EH (cell line): ENCODE results near the gene CILP.
"Not testable (repeated sequence)": the region's sequence is repeated elsewhere in the genome, so short reads cannot be mapped to it uniquely, and the experiment has no call there.

ENCODE experiments used
- DNase-seq: peaks from one replicate; pipeline ENCODE4 v3.0.0-alpha.2; 2015; ENCODE audit warnings: low read depth

The CILP gene

DNA sequence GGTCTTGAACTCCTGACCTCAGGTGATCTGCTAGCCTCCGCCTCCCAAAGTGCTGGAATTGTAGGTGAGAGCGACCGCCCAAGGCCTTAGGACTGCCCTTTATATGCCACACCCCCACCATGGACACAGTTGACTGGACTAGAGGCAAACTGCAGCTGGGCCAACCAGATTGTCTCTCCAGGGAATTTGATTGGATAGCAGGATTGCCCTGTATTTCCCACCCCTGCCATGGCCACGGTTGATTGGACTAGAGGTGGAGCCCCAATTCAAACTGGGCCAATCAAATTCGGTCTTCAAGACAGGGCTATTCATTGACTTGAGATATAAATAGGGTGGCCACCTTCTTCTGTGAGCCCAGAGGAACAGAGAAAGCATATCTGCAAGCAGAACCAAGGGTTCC is 19.3 kb downstream of the CILP start:
- peak; percentile 48 for DNase-seq

DNA sequence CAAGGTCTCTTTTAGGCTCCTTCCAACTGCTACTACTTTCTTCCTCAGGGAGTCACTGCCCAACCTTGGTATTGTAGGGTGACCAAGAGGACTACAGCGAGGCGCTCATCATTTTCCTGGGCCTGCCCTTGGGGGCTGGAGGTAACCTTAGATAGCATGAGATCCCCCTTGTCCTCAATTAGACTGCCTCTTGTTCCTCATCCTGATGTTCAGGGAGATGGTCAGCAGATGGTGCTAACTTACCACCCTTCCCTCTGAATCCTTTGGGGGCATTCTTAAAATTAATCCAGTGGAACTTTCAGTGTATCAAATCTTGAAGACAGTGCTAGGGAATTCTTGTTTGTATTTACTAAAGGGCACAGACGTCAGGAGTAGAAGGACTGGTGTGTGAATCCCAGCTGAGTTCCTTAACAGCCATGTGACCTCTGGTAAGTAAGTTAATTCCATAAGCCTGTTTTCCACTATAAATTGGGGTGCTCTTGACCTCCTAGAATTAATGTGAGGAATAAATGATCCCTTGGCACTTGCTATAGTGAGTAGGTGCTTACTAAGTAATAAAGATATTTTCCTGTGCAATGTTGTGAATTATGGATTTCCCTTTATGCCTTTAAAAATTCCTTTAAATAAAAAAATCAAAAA is 22.1 kb downstream of the CILP start:
- DNase-seq = peak; percentile 68

DNA sequence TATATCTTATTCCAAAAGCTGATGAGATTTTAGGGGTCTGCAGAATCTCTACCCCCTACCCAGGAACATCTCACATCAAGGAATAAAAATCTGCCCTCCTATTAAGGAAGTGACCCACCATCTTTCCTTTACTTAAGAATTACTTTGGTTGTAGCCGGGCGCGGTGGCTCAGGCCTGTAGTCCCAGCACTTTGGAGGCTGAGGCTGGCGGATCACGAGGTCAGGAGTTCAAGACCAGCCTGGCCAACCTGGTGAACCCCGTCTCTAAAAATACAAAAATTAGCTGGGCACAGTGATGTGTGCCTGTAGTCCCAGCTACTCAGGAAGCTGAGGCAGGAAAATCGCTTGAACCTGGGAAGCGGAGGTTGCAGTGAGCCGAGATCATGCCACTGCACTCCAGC is 22.8 kb downstream of the CILP start:
- DNase-seq = not testable (repeated sequence)

DNA sequence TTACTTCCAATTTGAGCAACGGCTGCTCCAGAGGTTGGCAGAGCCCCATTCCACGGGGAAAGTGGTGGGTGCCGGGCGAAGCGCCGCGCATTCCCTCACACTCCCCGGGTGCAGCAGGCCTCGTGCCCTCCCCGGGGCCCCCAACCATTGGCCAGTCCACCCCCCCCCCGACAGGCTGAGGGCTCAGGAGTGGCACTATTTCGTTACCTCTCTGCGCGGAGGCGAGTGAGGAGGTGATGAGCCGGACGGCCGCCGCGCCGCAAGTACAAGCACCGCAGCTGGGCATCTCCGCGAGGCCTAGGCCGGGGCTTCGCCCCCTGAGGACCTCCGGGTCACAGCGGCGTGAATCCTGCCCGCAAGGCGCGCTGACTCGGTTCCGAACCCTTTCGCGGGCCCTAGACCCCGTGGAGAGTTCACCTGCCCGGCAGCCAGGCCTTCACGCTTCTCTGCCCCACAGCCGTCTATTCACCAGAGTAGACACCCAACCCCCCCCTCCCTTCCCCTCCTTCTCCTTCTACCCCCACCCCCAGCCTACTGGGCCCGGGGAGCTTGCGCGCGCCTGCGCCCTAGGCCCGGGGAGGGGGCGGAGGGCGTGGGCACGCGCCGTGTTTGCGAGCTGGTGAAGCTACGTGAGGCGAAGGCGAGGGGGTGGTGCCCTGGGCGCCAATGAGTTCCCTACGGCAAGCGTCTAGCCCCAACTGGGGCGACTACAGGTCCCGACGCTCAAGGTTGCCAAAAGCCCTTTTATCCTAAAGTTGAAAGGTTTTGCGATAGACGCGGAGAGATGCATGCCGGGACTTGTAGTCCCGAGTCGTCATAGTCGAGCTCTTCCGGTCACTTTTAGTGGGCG is 26.2 kb downstream of the CILP start, which contains the start of gene CLPX:
Gene CLPX (minus strand): TSS at position 475 of the 850 bp plus-strand sequence. CDS start 189 bp downstream, at position 286.
- DNase-seq = peak; percentile 93

DNA sequence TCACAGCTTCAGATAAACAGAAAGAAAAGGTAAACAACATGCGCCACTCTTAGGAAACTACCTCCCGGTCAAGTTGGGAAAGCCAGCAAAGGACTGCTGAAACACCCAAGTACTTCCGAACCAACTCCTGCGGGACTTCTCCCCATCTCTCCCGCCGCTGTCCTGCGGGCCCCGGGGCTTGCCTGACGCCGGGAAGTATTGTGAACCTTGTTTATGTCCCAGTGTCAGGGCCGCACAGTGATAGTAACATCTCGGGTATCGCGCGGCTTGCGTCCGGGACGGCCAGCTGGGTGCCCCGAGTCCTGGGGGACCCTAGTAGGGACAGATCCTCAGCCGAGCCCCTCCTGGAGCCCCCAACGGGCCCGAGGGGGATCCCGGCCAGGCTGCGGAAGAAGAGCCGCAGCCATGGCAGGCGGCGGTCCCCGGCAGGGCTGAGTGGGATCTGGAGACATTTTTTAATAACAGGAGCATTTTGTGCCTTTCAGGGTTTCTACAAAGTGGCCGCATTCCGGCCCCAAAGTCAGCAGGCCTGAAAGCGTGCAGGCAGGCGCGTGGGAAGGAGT is 26.9 kb downstream of the CILP start:
- peak; percentile 73 for DNase-seq

DNA sequence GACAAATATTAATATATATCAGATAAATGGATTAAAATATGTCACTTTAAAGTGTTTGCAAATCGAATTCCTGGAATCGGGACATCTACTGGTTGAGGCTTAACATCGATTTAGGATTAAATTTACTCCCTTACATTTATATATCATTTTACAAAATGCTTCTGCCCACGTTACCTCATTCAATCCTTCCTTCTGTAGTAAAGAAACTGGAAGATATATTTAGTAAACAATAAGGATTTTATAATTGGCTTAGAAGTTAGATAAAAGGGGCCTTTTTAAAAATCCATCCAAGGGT is 27.5 kb downstream of the CILP start:
- no peak for DNase-seq

DNA sequence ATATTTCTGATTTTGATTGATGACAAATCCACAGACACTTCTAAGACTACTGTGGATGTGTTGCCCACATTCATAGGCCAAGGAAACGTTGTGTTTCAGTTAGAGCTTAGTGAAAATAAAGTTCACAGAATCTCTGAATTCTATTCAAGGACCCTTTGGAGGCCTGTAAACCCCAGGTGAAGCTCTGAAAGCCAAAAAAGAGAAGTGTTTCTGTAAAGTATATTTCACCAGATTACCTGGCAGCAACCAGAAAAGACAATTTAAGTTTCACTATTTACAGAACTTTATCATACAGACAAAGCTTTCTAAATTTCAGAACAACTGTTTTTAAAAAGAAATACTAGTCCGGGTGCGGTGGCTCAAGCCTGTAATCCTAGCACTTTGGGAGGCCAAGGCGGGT is 28.7 kb downstream of the CILP start:
- DNase-seq = no peak

DNA sequence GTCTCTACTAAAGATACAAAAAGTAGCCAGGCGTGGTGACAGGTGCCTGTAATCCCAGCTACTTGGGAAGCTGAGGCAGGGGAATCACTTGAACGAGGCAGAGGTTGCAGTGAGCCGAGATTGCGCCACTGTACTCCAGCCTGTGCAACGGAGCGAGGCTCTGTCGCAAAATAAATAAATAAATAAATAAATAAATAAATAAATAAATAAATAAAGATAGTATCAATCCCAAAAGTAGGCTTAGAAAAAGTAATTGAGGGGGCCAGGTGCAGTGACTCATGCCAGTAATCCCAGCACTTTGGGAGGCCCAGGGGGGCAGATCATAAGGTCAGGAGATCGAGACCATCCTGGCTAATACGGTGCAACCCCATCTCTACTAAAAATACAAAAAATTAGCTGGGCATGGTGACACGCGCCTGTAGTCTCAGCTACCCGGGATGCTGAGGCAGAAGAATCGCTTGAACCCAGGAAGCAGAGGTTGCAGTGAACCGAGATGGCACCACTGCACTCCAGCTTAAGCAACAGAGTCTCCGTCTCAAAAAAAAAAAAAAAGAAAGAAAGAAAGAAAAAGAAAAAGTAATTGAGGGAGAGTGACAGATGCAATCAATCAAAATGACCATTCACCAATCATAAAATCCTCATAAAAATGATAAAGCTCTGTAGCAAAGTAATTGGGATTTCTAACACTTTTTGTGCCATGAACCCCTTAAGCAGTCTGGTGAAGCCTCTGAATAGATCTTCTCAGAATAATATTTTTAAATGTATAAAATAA is 29.5 kb downstream of the CILP start:
- not testable (repeated sequence) for DNase-seq

DNA sequence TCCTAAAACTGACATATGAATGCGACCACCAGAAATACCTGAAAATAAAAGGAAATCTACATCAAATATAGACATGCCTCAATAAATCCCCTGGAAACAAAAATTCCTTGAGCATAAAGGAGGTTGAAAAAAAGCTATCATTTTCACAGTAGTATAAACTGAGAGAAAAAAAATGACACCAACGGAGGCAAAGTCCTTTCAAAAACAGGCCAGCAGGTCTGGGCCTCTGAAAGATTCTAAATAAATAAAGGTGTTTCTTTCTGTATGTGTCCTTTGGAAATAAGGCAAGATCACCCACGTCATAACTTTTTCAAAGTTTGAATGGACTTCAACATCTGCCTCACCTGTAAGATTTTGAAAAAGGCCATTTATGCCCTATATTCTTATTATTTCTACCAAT is 31.1 kb downstream of the CILP start:
- DNase-seq = no peak

DNA sequence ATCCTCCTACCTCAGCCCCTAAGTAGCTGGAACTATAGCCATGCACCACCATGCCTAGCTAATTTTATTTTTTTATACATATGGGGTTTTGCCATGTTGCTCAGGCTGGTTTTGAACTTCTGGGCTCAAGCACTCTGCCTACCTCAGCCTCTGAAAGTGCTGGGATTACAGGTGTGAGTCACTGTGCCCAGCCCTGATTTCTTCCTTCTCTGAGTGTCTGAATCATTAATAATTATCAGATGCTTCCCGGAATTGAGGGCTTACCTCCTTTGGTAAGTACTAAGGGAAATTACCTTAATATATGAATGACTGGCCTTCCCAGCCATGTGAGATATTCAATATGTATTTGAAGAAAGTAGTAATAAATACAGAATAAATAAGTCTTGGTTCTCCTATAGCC is 33.4 kb downstream of the CILP start:
- DNase-seq = no peak

DNA sequence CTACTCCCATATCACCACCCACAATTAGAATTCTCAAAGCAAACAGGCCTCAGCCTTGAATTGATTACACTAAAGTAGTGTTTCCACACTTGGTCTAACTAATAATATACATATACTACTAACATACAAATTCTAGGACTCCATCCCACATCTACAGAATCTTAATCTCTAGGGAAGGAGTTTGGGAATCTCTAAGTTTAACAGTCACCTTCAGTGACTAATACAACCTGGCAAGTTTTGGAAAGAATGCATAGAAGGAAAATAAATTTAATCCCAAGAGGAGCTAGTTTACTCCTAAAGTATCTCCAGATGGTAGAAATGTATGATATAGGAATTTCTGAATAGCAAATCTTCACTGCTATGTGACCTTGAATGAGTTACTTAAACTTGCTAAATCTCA is 35.2 kb downstream of the CILP start:
- no peak for DNase-seq

DNA sequence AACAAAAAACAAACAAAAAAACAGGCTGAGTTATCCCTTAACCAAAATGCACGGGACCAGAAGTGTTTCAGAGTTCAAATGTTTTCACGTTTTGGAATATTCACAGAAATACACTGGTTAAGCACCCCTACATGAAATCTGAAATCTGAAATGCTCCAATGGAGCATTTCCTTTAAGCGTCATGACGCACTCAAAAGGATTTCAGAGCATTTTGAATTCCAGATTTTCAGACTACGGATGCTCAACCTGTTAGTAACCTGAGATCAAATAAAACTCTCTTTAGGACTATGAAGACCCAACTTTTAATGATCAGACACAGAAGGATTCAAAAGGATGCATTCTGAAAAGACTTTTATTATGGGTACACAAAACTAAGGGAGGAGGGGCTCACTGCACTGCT is 35.8 kb downstream of the CILP start:
- peak; percentile 29 for DNase-seq

DNA sequence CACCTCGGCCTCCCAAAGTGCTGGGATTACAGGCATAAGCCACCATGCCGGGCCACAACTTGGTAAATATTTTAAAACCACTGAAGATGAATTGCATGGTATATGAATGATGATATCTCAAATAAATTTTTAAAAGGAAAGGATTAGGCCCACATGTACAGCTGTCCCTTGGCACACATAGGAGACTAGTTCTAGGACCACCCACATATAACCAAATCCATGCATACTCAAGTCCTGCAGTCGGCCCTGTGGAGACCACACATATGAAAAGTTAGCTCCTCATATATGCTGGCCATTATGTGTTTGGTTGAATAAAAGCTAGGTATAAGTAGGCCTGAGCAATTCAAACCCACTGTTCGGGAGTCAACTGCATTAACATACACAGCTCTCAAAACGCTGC is 36.8 kb downstream of the CILP start:
- DNase-seq = no peak

DNA sequence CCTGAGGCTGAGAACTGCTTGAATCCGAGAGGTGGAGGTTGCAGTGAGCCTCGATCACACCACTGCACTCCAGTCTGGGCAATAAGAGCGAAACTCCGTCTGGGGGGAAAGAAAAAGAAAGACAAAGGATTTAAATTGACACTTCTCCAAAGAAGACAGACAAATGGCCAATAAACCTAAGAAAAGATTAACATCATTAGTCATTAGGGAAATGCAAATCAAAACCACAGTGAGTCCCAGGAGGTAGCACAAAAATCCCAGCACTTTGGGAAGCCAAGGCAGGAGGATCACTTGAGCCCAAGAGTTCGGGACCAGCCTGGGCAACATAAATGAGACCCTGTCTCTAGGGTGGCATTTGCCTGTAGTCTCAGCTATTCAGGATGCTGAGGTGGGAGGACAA is 38.7 kb downstream of the CILP start:
- DNase-seq = no peak

DNA sequence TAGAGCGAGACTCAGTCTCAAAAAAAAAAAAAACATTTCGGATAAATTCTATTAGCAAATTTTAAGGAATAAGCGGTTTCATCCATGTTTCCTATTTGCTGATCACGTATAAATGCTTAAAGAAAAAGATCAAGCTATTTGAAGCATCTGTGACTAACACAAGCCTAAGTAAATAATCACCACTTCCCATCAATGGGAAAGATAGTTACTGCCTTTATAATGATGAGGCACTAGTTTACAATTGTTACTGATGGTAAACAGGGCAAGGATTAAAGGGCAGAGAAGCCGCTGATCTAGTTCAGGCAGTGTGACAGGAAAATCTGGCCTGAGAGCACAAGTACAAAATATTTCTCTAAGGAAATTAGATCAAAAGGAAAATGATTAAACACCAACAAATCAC is 39.8 kb downstream of the CILP start:
- no peak for DNase-seq

DNA sequence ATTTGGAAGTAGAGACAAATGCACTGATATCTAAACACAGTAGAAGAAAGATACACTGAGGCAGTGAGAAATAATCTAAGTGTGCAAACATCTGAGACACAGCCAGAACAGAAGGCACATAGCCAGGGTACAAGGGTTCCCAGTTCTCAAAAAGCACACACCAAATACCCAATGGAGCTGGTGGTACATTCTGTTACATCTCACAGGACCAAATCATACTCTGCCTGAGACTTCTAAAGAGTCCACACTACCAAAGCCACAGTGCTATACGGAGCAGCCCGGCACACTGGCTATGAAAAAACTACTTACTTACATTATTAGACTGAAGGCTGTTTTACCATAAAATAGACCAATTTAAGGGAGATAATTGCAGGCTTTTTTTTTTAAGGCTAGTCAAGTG is 45.4 kb downstream of the CILP start:
- DNase-seq = no peak

DNA sequence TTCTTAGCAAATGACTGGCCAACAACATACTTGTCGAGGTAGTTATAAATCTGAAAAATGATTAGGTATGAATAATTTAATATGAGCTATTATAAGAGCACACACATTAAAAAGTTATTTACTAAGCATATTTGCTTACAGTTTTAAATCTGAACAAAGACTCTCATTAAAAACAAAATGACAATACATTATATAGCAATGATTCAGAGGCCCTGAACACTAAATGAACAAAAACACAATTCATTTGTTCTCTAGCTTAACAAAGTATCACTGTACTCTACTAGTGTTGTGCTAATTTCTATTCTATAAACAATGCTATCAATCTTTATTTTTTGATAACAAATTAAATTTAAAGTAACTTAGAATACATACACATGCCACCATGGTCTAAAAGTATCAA is 47.1 kb downstream of the CILP start:
- DNase-seq = no peak

DNA sequence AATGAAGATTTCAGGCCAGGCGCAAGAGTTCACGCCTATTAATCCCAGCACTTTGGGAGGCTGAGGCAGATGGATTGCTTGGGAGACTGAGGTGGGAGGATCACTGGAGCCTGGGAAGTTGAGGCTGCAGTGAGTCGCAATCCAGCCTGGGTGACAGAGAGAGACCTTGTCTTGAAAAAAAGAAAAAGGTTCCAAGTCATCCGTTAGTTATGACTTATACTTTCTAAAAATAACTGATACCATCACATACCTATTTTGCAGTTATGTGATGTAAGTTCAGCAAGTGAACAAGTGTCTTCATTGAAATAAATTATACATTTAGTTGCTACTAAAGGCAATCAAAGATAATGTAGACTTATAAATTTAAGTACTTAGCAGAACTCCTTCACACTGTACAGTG is 48.2 kb downstream of the CILP start:
- DNase-seq = peak; percentile 29

DNA sequence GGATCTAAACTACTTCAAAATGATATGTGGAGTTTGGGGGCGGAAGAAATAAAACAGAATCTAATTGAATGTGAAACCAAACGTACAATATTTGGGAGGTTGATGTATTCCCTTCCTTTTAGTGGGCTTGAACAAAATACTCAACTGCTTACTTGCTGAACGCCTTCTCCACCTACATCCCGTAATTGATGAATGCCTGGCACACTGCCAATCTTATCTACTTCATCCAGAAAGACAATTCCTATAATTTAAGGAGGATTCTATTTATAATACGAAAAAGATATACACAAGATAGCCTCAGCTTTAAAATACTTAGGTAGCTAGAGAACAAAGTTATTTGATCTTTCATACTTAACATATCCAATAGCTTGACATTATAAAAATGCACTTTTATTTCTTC is 54.6 kb downstream of the CILP start:
- no peak for DNase-seq

DNA sequence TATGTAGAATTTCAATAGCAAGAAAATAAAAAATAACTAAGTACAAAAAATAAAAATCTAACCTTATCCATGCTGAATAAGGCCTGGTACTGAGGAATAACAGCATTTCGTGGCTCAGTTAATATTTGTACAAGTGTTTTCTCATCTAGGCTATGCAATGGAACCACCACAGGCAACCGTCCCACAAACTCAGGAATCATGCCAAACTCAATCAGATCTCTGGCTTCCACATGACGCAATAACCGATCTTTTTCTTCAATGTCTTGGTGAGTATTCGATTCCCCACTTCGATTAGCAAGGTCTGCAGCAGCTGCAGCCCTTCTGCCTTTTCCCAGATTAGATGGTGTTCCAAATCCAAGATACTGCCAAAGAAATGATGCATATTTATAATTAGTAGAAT is 56.6 kb downstream of the CILP start:
- DNase-seq = no peak

DNA sequence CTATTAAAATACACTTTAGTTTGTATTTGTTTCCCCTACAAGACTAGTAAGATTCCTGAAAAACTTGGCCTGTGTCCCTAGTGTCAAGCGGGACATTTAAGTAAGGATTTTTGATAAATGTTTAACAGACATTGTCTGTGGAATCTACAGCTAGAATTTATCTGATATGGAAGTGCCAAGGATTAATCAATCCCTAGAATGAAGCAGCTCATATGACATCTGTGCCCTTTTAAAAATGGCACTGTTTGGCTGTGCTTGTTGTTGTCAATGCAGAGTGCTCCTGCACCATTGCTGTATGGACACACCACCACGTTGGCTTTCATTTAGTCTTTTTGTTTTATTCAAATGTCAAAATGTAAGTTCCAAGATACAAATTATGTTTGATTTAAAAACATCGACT is 63.4 kb downstream of the CILP start:
- DNase-seq = no peak

DNA sequence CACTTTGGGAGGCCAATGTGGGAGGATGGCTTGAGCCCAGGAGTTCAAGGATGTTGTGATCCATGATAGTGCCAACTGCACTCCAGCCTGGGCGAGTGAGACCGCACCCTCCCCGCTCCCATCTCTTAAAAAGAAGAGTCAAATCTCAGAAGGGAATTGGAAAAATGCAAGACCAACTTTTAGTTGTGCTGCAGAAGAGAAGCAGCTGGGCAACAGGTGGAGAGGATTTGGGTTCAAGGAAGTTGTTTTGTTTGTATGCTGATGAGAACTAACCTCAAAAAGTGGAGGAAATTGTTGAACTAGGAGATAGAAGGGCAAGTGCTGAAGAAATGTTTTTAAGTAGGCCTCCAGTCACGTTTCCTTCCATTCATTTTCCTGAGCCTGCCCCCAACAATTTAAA is 64.8 kb downstream of the CILP start:
- no peak for DNase-seq
